Hepatocyte (in vitro differentiated cells): ENCODE data around the gene GCNT2.

Experiments
- EZH2 ChIP-seq: fragments of 200-600 bp; sonication (generic); IDR thresholded peaks from 2 replicates; pipeline ENCODE4 v1.6.1; 2016; ENCODE audit warnings: antibody characterized with exemption, mild to moderate bottlenecking, borderline replicate concordance
- EZH2phosphoT487 ChIP-seq: fragments of 200-600 bp; sonication (generic); IDR thresholded peaks from one replicate; pipeline ENCODE4 v1.6.1; 2018; ENCODE audit warnings: antibody characterized with exemption, mild to moderate bottlenecking, low read depth, moderate library complexity; ENCODE audit not compliant: unreplicated experiment, severe bottlenecking
- TF ChIP-seq, protein P1 (sequence below): fragments of 200-600 bp; sonication (generic); IDR thresholded peaks from 2 replicates; pipeline ENCODE4 v1.5.1; 2016; ENCODE audit warnings: antibody characterized with exemption, mild to moderate bottlenecking; ENCODE audit not compliant: poor library complexity

DNA sequence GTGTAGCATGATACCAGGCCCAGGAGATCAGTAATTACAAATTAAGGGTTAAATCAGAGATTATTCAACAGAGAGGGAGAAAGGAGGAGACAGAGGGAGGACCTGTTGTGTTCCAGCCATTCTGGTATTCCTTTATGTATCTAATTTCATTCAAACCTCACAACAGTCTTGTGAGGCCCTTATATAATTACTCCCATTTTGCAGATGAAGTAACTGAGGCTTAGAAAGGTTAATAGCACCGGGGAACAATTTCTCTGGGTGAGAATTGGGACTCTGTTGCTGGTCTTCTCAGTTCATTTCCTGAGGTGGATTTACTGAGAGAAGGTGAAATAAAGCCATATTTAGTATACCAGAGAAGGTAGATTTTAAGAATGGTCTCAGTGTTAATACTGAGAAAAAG, 106.6 kb downstream of the GCNT2 start:
- no peak for TF ChIP-seq EZH2phosphoT487
- TF ChIP-seq, protein P1, sequence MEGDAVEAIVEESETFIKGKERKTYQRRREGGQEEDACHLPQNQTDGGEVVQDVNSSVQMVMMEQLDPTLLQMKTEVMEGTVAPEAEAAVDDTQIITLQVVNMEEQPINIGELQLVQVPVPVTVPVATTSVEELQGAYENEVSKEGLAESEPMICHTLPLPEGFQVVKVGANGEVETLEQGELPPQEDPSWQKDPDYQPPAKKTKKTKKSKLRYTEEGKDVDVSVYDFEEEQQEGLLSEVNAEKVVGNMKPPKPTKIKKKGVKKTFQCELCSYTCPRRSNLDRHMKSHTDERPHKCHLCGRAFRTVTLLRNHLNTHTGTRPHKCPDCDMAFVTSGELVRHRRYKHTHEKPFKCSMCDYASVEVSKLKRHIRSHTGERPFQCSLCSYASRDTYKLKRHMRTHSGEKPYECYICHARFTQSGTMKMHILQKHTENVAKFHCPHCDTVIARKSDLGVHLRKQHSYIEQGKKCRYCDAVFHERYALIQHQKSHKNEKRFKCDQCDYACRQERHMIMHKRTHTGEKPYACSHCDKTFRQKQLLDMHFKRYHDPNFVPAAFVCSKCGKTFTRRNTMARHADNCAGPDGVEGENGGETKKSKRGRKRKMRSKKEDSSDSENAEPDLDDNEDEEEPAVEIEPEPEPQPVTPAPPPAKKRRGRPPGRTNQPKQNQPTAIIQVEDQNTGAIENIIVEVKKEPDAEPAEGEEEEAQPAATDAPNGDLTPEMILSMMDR: no peak
- TF ChIP-seq EZH2: no peak
